Stomach (tissue), 9 donors: ENCODE measurements around the gene SAP130. TPM values are rescaled to one million over a fixed set of nuclear protein-coding genes. Genes with fewer than 3 reads are reported as not detected.

ENCODE experiments used
- DNase-seq, 2 donors: peaks; one replicate each; pipeline versions ENCODE4 v3.0.0 to v3.0.0-alpha.2; 2013 to 2019
- H3K27ac ChIP-seq, 5 donors: fragments of 200-600 bp in 4 of 5; sonication (generic) in 4 of 5; one replicate each; pipeline ENCODE4 v1.5.1; 2013 to 2019; ENCODE audit warnings: mild to moderate bottlenecking in 1 of 5, moderate library complexity in 1 of 5
- H3K27me3 ChIP-seq, 3 donors: fragments of 200-600 bp; sonication (generic); one replicate each; pipeline ENCODE4 v1.5.1; 2017 to 2019; ENCODE audit warnings: mixed run types in 1 of 3
- H3K36me3 ChIP-seq, 4 donors: fragments of 200-600 bp; sonication (generic); 1 replicate in 3 of 4; 2 replicates in 1 of 4; pipeline ENCODE4 v1.5.1; 2016 to 2019
- H3K4me1 ChIP-seq, 4 donors: fragments of 200-600 bp; sonication (generic); one replicate each; pipeline ENCODE4 v1.5.1; 2016 to 2019
- H3K4me3 ChIP-seq, 4 donors: fragments of 200-600 bp; sonication (generic) in 3 of 4; one replicate each; pipeline ENCODE4 v1.5.1; 2016 to 2019; ENCODE audit warnings: mild to moderate bottlenecking in 1 of 4
- H3K9me3 ChIP-seq, 4 donors: fragments of 200-600 bp; sonication (generic); one replicate each; pipeline ENCODE4 v1.5.1; 2016 to 2019
- EP300 ChIP-seq: sonication (generic); formaldehyde crosslinking; IDR thresholded peaks from one replicate; pipeline ENCODE4 v1.6.1; 2017; ENCODE audit warnings: antibody characterized with exemption
- POLR2A ChIP-seq, 4 donors: fragments of 450-650 bp; IDR thresholded peaks; one replicate each; pipeline ENCODE4 v1.6.1; 2016; ENCODE audit warnings: antibody characterized with exemption in 4 of 4, control low read depth in 2 of 4, mild to moderate bottlenecking in 1 of 4, moderate library complexity in 1 of 4
- POLR2AphosphoS5 ChIP-seq, 3 donors: sonication (generic); formaldehyde crosslinking; IDR thresholded peaks; one replicate each; pipeline ENCODE4 v1.6.1; 2016; ENCODE audit warnings: antibody characterized with exemption in 3 of 3
- WGBS, 5 donors: extraction: QIAGEN DNeasy Blood & Tissue Kit in 3 of 5; methylation state at CpG; one replicate each; pipeline versions ENCODE4 v1.1.5 to v1.1.7; 2013 to 2018; 5-methylcytosine and 5-hydroxymethylcytosine counted together
- intact Hi-C: fragments of 100-400 bp; cut with DNase I; formaldehyde crosslinking; loops from one replicate; pipeline ENCODE4 v1.15.1; 2023; ENCODE audit warnings: low total_unique reads
- polyA plus RNA-seq, 3 donors: library from polyadenylated mRNA; stranded (reverse); fragments of 200-250 nt; gene quantifications; one replicate each; pipeline ENCODE4 v1.2.3, GENCODE V29; 2013
- total RNA-seq, 5 donors: library from RNA; depleted of rRNA; stranded (reverse); fragments of >200 nt; gene quantifications; one replicate each; pipeline versions ENCODE4 v1.1.0 to v1.2.3, GENCODE V29; 2014 to 2016
- TF ChIP-seq, protein P1 (sequence below), 7 experiments: fragments of 450-650 bp in 4 of 7; fragments of 200-600 bp in 3 of 7; sonication (generic) in 3 of 7; IDR thresholded peaks; one replicate each; pipeline ENCODE4 v1.5.1; 2016 to 2019; ENCODE audit warnings: antibody characterized with exemption in 7 of 7, control low read depth in 2 of 7, mild to moderate bottlenecking in 1 of 7
- donor health status: healthy with polysubstance abuse.
- donor health status: Bipolar disorder and iron deficiency.
- donor health status: healthy.

Gene SAP130
- total and polyA plus RNA-seq, 8 donors, result 4.8 to 42.0 (median 7.4) TPM

DNA sequence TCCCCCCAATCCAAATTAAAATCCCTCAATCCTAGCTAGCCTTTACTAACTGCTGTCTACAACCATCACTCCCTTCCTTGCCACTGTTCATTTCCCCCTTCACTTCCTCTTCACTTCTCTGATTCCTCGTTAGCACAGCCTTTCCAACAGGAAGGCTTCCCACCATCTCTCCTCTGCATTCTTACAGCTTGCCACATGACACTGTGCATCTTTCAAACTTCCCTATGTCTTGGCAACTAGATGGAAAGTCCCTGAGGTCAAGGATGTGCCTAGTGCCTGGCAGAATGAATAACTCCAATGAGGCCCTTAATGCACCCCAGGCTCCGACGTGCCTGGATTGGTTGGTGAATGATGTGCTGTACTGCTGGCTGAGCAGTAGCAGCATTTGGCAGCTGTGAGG is 15.2 kb downstream of the SAP130 start:
- Histone ChIP-seq H3K4me3 (no peak overlapping the region), H3K9me3 (no peaks in the 10 kb centered on the region), H3K27me3 (no peaks in the 10 kb centered on the region), H3K36me3 (peaks cover 94 to 100% (median 100%) of the 10 kb centered on the region in 4 donors), H3K4me1 (no peaks in the 10 kb centered on the region), H3K27ac (no peak overlapping the region)
- DNase-seq, result no peak
- intact Hi-C loops, result no loop called here
- TF ChIP-seq, protein P1, sequence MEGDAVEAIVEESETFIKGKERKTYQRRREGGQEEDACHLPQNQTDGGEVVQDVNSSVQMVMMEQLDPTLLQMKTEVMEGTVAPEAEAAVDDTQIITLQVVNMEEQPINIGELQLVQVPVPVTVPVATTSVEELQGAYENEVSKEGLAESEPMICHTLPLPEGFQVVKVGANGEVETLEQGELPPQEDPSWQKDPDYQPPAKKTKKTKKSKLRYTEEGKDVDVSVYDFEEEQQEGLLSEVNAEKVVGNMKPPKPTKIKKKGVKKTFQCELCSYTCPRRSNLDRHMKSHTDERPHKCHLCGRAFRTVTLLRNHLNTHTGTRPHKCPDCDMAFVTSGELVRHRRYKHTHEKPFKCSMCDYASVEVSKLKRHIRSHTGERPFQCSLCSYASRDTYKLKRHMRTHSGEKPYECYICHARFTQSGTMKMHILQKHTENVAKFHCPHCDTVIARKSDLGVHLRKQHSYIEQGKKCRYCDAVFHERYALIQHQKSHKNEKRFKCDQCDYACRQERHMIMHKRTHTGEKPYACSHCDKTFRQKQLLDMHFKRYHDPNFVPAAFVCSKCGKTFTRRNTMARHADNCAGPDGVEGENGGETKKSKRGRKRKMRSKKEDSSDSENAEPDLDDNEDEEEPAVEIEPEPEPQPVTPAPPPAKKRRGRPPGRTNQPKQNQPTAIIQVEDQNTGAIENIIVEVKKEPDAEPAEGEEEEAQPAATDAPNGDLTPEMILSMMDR (IDR thresholded peaks at IDR 0.05), result no peak
- no peak for TF ChIP-seq POLR2A (IDR thresholded peaks at IDR 0.05)
- no peak for TF ChIP-seq POLR2AphosphoS5 (IDR thresholded peaks at IDR 0.05)
- TF ChIP-seq EP300, result no peak
- WGBS, 5 donors, result 87 to 95% (median 92%) methylated on average over 3 of the region's 3 CpGs

DNA sequence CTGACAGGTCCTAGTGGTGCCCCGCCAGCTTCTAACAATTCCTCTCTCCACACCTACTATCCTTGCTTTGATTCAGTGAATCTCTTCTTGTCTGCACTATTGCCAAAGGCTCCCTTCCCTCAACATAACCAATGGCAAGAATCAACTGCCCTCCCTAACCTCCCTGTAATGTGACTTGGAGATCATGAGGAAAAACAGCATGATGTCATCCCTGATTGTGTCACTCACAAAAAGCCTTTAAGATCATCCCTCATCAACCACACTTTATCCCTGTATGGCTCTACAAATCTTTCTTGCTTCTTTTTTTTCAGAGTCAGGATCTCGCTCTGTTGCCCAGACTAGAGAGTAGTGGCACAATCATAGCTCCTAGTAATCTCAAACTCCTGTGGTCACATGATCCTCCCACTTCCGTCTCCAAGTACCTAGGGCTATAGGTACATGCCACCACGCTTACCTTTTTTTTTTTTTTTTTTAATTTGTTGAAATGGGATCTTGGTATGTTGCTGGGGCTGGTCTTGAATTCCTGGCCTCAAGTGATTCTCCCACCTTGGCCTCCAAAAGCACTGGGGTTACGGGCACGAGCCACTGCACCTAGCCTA is 19.7 kb downstream of the SAP130 start:
- WGBS, 5 donors, result 93 to 98% (median 96%) methylated on average over 6 of the region's 6 CpGs
- no peaks in the 10 kb centered on the region for H3K4me1 ChIP-seq
- H3K27ac ChIP-seq, result no peak overlapping the region
- DNase-seq, result no peak
- H3K9me3 ChIP-seq, result no peaks in the 10 kb centered on the region
- no peak overlapping the region for H3K4me3 ChIP-seq
- no peaks in the 10 kb centered on the region for H3K27me3 ChIP-seq
- intact Hi-C loops, result no loop called here
- TF ChIP-seq EP300 (no peak), POLR2AphosphoS5 (IDR thresholded peaks at IDR 0.05) (no peak)
- TF ChIP-seq, protein P1 (IDR thresholded peaks at IDR 0.05), result no peak
- peaks cover 71 to 100% (median 99%) of the 10 kb centered on the region in 4 donors for H3K36me3 ChIP-seq

DNA sequence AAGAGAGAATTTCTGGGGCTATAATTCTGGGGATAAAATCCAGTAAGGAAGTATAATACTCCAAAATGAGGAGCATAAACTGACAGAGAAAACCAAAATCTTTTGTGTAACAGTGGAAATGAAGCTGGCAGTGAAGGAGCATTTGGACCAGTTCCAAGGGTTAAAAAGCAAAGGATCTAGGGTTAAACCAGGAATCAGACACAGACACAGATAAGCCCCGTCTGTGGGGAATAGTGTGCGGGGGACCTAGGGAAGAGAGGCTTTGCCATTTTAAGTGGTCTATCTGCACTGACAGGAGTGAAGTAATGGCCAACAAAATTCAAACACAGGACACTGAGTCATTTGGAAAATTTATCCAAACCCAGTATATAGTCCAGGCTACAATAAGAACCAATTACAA is 23.4 kb downstream of the SAP130 start:
- intact Hi-C loops, result no loop called here
- WGBS, 5 donors, result 42 to 58% (median 50%) methylated on average over 2 of the region's 2 CpGs
- DNase-seq, result no peak
- no peak overlapping the region for H3K27ac ChIP-seq
- TF ChIP-seq, protein P1 (IDR thresholded peaks at IDR 0.05), result no peak
- TF ChIP-seq EP300, result no peak
- TF ChIP-seq POLR2A (IDR thresholded peaks at IDR 0.05), result no peak
- H3K36me3 ChIP-seq, result peaks cover 62 to 100% (median 99%) of the 10 kb centered on the region in 4 donors
- H3K4me1 ChIP-seq, result no peaks in the 10 kb centered on the region
- H3K27me3 ChIP-seq, result no peaks in the 10 kb centered on the region
- H3K9me3 ChIP-seq, result no peaks in the 10 kb centered on the region
- no peak overlapping the region for H3K4me3 ChIP-seq

DNA sequence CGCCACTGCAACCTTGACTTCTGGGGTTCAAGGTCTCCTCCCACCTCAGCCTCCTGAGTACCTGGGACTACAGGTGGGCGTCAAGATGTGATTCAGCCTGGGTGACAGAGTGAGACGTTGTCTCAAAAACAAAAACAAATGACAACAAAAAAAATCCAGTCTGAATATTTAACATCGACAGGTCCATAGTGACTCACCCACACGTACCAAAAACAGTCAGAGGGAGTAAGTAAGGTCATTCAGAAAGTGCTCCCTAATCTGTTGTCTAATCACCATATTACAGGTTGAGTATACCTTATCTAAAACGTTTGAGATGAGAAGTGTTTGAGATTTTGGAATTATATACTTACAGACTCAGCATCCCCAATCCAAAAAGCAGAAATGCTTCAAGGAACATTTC is 24.4 kb downstream of the SAP130 start:
- intact Hi-C loops, result no loop called here
- Histone ChIP-seq H3K9me3 (no peaks in the 10 kb centered on the region), H3K4me1 (no peaks in the 10 kb centered on the region), H3K27ac (no peak overlapping the region), H3K4me3 (no peak overlapping the region), H3K36me3 (peaks cover 62 to 100% (median 99%) of the 10 kb centered on the region in 4 donors), H3K27me3 (no peaks in the 10 kb centered on the region)
- no peak for TF ChIP-seq POLR2AphosphoS5 (IDR thresholded peaks at IDR 0.05)
- TF ChIP-seq EP300, result no peak
- no peak for TF ChIP-seq POLR2A (IDR thresholded peaks at IDR 0.05)
- no peak for DNase-seq
- 75 to 85% (median 80%) methylated on average over 6 of the region's 6 CpGs for WGBS, 5 donors

DNA sequence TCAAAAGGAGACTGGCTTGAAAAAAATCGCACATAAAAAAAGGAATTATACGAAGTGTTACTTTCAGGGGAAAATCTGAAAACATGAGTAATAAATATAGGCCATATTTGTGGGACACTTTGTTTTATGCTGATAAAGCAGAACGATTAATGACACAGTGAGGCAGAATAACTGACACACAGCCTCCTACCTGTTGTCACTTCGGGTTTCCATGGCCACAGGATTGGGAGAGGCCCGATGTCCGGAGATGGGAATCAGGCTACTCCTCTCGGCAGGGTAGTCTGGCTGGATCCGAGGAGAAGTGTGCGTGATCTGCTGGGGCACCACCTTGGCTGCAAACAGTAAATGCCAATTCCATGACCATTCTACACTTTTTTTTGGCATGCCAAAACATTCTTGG is 31.7 kb downstream of the SAP130 start:
- no peaks in the 10 kb centered on the region for H3K27me3 ChIP-seq
- no peak for DNase-seq
- H3K4me1 ChIP-seq, result no peaks in the 10 kb centered on the region
- intact Hi-C loops, result no loop called here
- WGBS, 5 donors, result 67 to 84% (median 72%) methylated on average over 9 of the region's 9 CpGs
- TF ChIP-seq EP300 (no peak), POLR2A (IDR thresholded peaks at IDR 0.05) (no peak), POLR2AphosphoS5 (IDR thresholded peaks at IDR 0.05) (no peak)
- TF ChIP-seq, protein P1 (IDR thresholded peaks at IDR 0.05), result no peak
- peaks cover 42 to 100% (median 95%) of the 10 kb centered on the region in 4 donors for H3K36me3 ChIP-seq
- no peak overlapping the region for H3K4me3 ChIP-seq
- no peak overlapping the region for H3K27ac ChIP-seq
- no peaks in the 10 kb centered on the region for H3K9me3 ChIP-seq
